ENCODE data around the gene TOP2A. TPM values are rescaled to one million over a fixed set of nuclear protein-coding genes. Genes with fewer than 3 reads are reported as not detected.
"Not testable (repeated sequence)": the region's sequence is repeated elsewhere in the genome, so short reads cannot be mapped to it uniquely, and the experiment has no call there.

The TOP2A gene
- total RNA-seq, 1 experiment from 2014 or later: 230 TPM

- no peak overlapping the region for H2AK5ac ChIP-seq (ENCODE audit: insufficient read length, low read length)
- H3K27ac ChIP-seq (ENCODE audit: insufficient read length, low read depth, low read length): peak overlapping the region; percentile 57
- no peak overlapping the region for H3K14ac ChIP-seq (ENCODE audit: insufficient read depth, low read length)
- H3K79me1 ChIP-seq (ENCODE audit: insufficient read depth, low read depth, low read length, poor library complexity, severe bottlenecking): no peaks in the 10 kb centered on the region
- no CpG with 5 or more reads among the region's 1 CpG for WGBS (ENCODE audit: extremely low coverage, insufficient read length, low lambda C conversion rate)
- no peak overlapping the region for H2BK120ac ChIP-seq (ENCODE audit: low read depth, low read length, poor library complexity, severe bottlenecking)
- no peaks in the 10 kb centered on the region for H3K23me2 ChIP-seq (ENCODE audit: insufficient read length, low read depth, low read length, poor library complexity, severe bottlenecking)
- peaks cover 27 to 40% of the 10 kb centered on the region in 2 experiments for H3K4me1 Mint-ChIP-seq
- H4K91ac ChIP-seq (ENCODE audit: insufficient read length, low read depth, low read length): no peak overlapping the region
- peak overlapping the region in 1 of 2 experiments; percentile 21; a peak in 4 of 5 replicates for H3K4me3 Mint-ChIP-seq
- H3K4me1 ChIP-seq (ENCODE audit: insufficient read depth, low read length): no peaks in the 10 kb centered on the region; the same call in 1 of the 2 replicates
- no peaks in the 10 kb centered on the region for H3K9me3 Mint-ChIP-seq
- DNase-seq: no peak
- H3K56ac ChIP-seq (ENCODE audit: insufficient read length, low read depth, low read length): no peak overlapping the region
- TF ChIP-seq CTCF (conservative IDR thresholded peaks at IDR 0.05): no peak
- H2AFZ ChIP-seq (ENCODE audit: low read length): no peak overlapping the region
- H3K23ac ChIP-seq (ENCODE audit: insufficient read length, low read depth, low read length): no peak overlapping the region
- no peaks in the 10 kb centered on the region for H3K27me3 ChIP-seq (ENCODE audit: insufficient read depth, low read length)
- H2BK15ac ChIP-seq (ENCODE audit: low read depth, low read length): no peak overlapping the region
- no peaks in the 10 kb centered on the region for H3K27me3 Mint-ChIP-seq (ENCODE audit: low read depth)
- no peak overlapping the region for H2BK5ac ChIP-seq (ENCODE audit: insufficient read length, low read length)
- no peak overlapping the region for H3K18ac ChIP-seq (ENCODE audit: insufficient read length, low read depth, low read length)
- H3K9me3 ChIP-seq (ENCODE audit: control insufficient read depth, low read depth, low read length): no peaks in the 10 kb centered on the region
- H3K4me2 ChIP-seq (ENCODE audit: insufficient read depth, insufficient read length, low read length): peak overlapping the region; percentile 42
- H2BK20ac ChIP-seq (ENCODE audit: low read depth, low read length, poor library complexity, severe bottlenecking): no peak overlapping the region
- no peak overlapping the region for H3T11ph ChIP-seq (ENCODE audit: low read length)
- H3K27ac Mint-ChIP-seq: peak overlapping the region; percentile 55 to 98 (median 84); a peak in 6 of 7 replicates
- no peak overlapping the region for H3K9ac ChIP-seq (ENCODE audit: extremely low read depth, insufficient read length, low read length)
- no peaks in the 10 kb centered on the region for H3K79me2 ChIP-seq (ENCODE audit: insufficient read depth, low read length)
- H3K36me3 Mint-ChIP-seq (ENCODE audit: insufficient read depth in 1 of 3, low read depth in 3 of 3): peaks cover 54 to 85% (median 84%) of the 10 kb centered on the region in 3 experiments
- no peak overlapping the region for H4K5ac ChIP-seq (ENCODE audit: insufficient read length, low read depth, low read length)
- no peaks in the 10 kb centered on the region for H4K20me1 ChIP-seq (ENCODE audit: control insufficient read depth, insufficient read depth, insufficient read length)
- no peak overlapping the region for H3K4ac ChIP-seq (ENCODE audit: low read depth, low read length)
- no peak overlapping the region for H4K8ac ChIP-seq (replicated peaks; ENCODE audit: insufficient read length, low read depth, low read length)
- H2BK12ac ChIP-seq (ENCODE audit: insufficient read length, low read depth, low read length): no peak overlapping the region
Observed at GRCh38 chr17:40410082-40410481, 7.6 kb downstream of the TOP2A start.

GRCh38 chr17:40409540-40409939 lies 8.2 kb downstream of the TOP2A start:
- not testable (repeated sequence) for H3K9ac ChIP-seq (ENCODE audit: extremely low read depth, insufficient read length, low read length); H3K23ac ChIP-seq (ENCODE audit: insufficient read length, low read depth, low read length); H3K79me2 ChIP-seq (ENCODE audit: insufficient read depth, low read length); H3K4me2 ChIP-seq (ENCODE audit: insufficient read depth, insufficient read length, low read length); H2AK5ac ChIP-seq (ENCODE audit: insufficient read length, low read length); H3K27ac ChIP-seq (ENCODE audit: insufficient read length, low read depth, low read length); H3K79me1 ChIP-seq (ENCODE audit: insufficient read depth, low read depth, low read length, poor library complexity, severe bottlenecking); H3K9me3 Mint-ChIP-seq; H3K18ac ChIP-seq (ENCODE audit: insufficient read length, low read depth, low read length); DNase-seq; H3K4me1 ChIP-seq (ENCODE audit: insufficient read depth, low read length); H3K9me3 ChIP-seq (ENCODE audit: control insufficient read depth, low read depth, low read length); H3K14ac ChIP-seq (ENCODE audit: insufficient read depth, low read length); H3T11ph ChIP-seq (ENCODE audit: low read length); H4K8ac ChIP-seq (replicated peaks; ENCODE audit: insufficient read length, low read depth, low read length); H4K20me1 ChIP-seq (ENCODE audit: control insufficient read depth, insufficient read depth, insufficient read length); H3K27me3 ChIP-seq (ENCODE audit: insufficient read depth, low read length); H2AFZ ChIP-seq (ENCODE audit: low read length); H2BK20ac ChIP-seq (ENCODE audit: low read depth, low read length, poor library complexity, severe bottlenecking); H3K27me3 Mint-ChIP-seq (ENCODE audit: low read depth); H3K56ac ChIP-seq (ENCODE audit: insufficient read length, low read depth, low read length); H3K23me2 ChIP-seq (ENCODE audit: insufficient read length, low read depth, low read length, poor library complexity, severe bottlenecking); H4K5ac ChIP-seq (ENCODE audit: insufficient read length, low read depth, low read length); H2BK15ac ChIP-seq (ENCODE audit: low read depth, low read length); H2BK12ac ChIP-seq (ENCODE audit: insufficient read length, low read depth, low read length); H4K91ac ChIP-seq (ENCODE audit: insufficient read length, low read depth, low read length); H3K4me3 Mint-ChIP-seq; H2BK120ac ChIP-seq (ENCODE audit: low read depth, low read length, poor library complexity, severe bottlenecking); H3K4ac ChIP-seq (ENCODE audit: low read depth, low read length); H2BK5ac ChIP-seq (ENCODE audit: insufficient read length, low read length)
- peaks cover 58 to 88% (median 88%) of the 10 kb centered on the region in 3 experiments for H3K36me3 Mint-ChIP-seq (ENCODE audit: insufficient read depth in 1 of 3, low read depth in 3 of 3)
- peak overlapping the region; percentile 7 to 98 (median 82); a peak in 3 of 7 replicates for H3K27ac Mint-ChIP-seq
- H3K4me1 Mint-ChIP-seq: peaks cover 27 to 40% of the 10 kb centered on the region in 2 experiments
- no CpG with 5 or more reads among the region's 4 CpGs for WGBS (ENCODE audit: extremely low coverage, insufficient read length, low lambda C conversion rate)
